Fibroblast of mammary gland (primary cell): ENCODE results near the gene KCNN4.
"Not testable (repeated sequence)": the region's sequence is repeated elsewhere in the genome, so short reads cannot be mapped to it uniquely, and the experiment has no call there.

Experiments used
- DNase-seq: peaks from one replicate; pipeline ENCODE4 v3.0.0-alpha.2; 2010; ENCODE audit warnings: low read depth
- H3K4me3 ChIP-seq: 2 replicates; pipeline ENCODE4 v1.5.1; 2011; ENCODE audit warnings: low read depth, mild to moderate bottlenecking, low read length, moderate library complexity; ENCODE audit not compliant: control insufficient read depth
- TF ChIP-seq, protein P1 (sequence below): conservative IDR thresholded peaks from 2 replicates; pipeline ENCODE4 v1.5.1; 2011; ENCODE audit warnings: low read depth, low read length, inconsistent platforms; ENCODE audit not compliant: control insufficient read depth, insufficient read depth

Gene KCNN4

DNA sequence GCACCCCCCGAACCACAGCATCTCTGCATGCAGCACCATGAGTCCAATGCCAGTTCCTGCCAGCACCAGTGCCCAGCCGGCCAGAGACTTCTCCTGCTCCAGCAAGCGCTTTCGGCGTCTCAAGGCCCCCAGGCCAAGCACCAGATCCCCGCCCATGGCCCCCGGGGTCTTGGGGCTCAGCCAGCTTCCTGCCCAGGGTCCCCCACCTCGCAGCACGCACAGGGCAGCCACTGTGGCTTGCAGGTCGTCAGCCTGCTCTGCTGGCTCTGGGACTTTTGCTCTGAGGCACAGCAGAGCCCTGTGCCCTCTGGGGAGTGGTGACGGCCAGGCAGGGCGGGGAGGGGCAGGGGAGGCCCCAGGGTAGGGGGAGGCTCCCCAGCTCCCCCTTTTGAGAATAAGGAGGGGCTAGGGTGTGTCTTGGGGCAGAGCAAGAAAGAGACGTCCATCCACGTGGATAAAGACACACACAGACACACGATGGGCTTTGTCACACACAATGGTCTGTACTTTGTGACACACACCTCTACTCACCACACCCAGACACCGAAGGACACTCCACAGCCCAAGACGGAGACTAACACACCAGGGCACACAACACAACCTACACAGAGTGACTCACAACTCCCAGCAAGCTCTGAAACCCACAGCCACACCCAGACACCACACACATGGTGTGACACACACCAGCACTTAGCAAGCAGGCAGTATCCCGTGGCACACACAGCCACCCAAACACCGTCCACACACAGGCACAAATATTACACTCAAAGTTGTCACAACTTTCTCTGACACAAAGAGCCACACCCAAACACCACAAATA lies at the start of gene KCNN4:
KCNN4 (minus strand) TSS at position 268 of the 820 bp plus-strand sequence; CDS start at position 156, 112 bp downstream.
- TF ChIP-seq, protein P1, sequence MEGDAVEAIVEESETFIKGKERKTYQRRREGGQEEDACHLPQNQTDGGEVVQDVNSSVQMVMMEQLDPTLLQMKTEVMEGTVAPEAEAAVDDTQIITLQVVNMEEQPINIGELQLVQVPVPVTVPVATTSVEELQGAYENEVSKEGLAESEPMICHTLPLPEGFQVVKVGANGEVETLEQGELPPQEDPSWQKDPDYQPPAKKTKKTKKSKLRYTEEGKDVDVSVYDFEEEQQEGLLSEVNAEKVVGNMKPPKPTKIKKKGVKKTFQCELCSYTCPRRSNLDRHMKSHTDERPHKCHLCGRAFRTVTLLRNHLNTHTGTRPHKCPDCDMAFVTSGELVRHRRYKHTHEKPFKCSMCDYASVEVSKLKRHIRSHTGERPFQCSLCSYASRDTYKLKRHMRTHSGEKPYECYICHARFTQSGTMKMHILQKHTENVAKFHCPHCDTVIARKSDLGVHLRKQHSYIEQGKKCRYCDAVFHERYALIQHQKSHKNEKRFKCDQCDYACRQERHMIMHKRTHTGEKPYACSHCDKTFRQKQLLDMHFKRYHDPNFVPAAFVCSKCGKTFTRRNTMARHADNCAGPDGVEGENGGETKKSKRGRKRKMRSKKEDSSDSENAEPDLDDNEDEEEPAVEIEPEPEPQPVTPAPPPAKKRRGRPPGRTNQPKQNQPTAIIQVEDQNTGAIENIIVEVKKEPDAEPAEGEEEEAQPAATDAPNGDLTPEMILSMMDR: no peak
- peak; percentile 87 for DNase-seq
- no peak within 1 kb of the TSS for H3K4me3 ChIP-seq

DNA sequence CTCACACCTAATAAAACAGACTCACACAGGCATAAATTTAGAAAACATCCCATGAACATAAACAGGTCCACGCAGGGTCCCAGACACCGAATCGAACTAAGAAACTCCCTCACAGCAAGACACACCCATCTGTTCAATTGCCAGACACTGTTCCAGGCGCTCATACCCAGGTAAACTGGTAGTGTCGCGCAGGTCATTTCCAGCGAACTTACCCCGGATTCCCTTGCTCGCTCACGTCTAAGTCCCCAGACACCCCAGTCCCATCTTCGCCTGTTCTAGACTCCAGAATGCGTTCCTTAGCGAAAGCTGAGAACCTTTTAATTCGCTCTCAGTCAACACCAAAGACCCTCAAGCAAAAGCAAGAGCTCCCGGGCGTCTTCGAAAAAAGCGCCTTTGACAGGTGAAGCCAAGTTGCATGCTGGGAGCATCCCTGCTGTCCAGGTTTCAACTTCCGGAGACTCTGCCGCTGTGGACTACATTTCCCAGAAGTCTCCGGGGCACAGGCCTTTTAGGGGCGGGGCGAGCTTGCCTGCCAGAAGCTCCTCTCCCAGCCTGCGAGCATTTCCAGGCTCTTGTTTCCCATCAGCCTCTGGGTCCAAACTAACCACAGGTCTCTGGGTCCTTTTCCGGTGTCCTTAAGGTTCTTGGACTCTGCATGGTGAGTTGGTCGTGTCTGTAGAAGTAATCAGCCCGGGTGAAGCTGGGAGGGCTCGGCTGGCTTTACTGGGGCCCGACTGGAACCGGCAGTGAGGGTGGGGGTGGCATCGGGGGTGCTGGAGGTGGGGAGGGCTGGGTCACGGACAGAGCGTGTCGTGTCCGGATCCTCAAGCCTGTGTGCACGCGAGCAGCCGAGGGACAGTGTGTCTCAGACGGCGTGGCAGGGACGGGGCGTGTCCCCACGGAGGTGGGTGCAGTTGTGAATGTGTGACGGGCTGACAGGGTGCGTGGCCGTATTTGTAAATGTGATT lies 46.3 kb upstream of the KCNN4 start, which contains the start of gene ZNF283:
ZNF283 (plus strand) TSS at position 535 of the 968 bp plus-strand sequence. CDS start 6,184 bp downstream, outside the sequence.
- peak within 1 kb of the TSS; percentile 77 for H3K4me3 ChIP-seq
- DNase-seq: peak; percentile 89
- TF ChIP-seq, protein P1: no peak

- not testable (repeated sequence) for DNase-seq, H3K4me3 ChIP-seq
These were observed 43.8 kb upstream of the KCNN4 start for GRCh38 chr19:43824572-43824971.

DNA sequence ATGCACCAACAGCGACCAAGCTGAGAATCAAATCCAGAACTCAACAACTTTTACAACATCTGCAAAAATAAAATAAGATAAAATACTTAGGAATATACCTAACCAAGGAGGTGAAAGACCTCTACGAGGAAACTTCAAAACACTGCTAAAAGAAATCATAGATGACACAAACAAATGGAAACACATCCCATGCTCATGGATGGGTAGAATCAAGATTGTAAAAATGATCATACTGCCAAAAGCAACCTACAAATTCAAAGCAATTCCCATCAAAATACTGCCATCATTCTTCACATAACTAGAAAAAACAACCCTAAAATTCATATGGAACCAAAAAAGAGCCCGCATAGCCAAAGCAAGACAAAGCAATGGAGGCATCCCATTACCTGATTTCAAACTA lies 43.1 kb upstream of the KCNN4 start:
- H3K4me3 ChIP-seq, DNase-seq: not testable (repeated sequence)

GRCh38 chr19:43820884-43821215 lies 40.1 kb upstream of the KCNN4 start:
- peak overlapping the region; percentile 43 for H3K4me3 ChIP-seq
- DNase-seq: no peak
- TF ChIP-seq, protein P1: no peak

- TF ChIP-seq, protein P1: no peak
- peak overlapping the region; percentile 43 for H3K4me3 ChIP-seq
- peak; percentile 55 for DNase-seq
These were observed 39.5 kb upstream of the KCNN4 start for GRCh38 chr19:43820098-43820883.

DNA sequence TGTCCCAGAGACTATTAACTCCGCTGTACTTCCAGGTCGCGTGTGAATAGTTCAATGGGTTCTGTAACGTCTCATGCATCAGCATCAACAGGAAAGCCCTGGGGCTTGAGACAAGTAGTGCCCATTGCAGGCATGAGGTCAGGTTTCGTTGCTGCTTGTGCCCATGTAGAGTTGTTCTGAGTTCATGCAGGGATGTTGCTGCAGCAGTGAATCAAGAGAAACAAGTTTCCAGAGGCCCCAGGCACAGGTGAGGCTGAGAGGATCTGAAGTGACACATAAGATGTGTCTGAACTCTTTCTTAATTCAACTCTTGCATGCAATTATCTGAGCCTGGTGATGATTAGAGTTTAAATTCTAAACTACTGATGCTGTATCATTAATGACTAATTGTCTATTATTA lies 37.7 kb upstream of the KCNN4 start:
- no peak for DNase-seq
- H3K4me3 ChIP-seq: no peak overlapping the region

DNA sequence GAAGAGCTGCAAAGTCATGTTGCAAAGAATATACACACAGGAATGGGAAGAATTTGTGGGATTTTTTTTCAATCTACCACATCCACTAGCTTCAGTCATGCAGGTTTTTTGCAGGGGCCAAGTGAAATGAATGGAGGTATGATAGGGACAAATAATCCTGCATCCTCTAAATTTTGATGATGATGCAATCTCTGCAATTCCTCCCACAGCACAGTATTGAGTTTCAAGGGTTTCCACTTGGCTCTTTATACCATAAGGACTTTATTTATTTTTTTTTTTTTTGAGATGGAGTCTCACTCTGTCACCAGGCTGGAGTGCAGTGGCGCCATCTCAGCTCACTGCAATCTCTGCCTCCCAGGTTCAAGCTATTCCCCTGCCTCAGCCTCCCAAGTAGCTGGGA lies 36.7 kb upstream of the KCNN4 start:
- not testable (repeated sequence) for H3K4me3 ChIP-seq, DNase-seq

More for the DNA sequence above, 37.7 kb upstream of the KCNN4 start:
- TF ChIP-seq, protein P1: no peak
